Coronary artery (tissue), 2 donors: Measurements from ENCODE around the gene DPH2.

ENCODE experiments used
- DNase-seq: peaks from one replicate; pipeline ENCODE4 v3.0.0-alpha.2; 2017; ENCODE audit warnings: low spot score
- H3K27ac ChIP-seq, 2 donors: fragments of 200-600 bp; sonication (generic); one replicate each; pipeline ENCODE4 v1.5.1; 2016 to 2019
- H3K4me3 ChIP-seq: fragments of 200-600 bp; sonication (generic); 2 replicates; pipeline ENCODE4 v1.5.1; 2016; ENCODE audit warnings: mild to moderate bottlenecking, moderate library complexity
- TF ChIP-seq, protein P1 (sequence below): fragments of 200-600 bp; sonication (generic); IDR thresholded peaks from one replicate; pipeline ENCODE4 v1.5.1; 2019; ENCODE audit warnings: antibody characterized with exemption

Gene DPH2

GRCh38 chr1:43969746-43970466 lies at the start of gene DPH2:
Gene DPH2 (plus strand): TSS chr1:43970010. CDS start chr1:43970176, 166 bp downstream.
- TF ChIP-seq, protein P1, sequence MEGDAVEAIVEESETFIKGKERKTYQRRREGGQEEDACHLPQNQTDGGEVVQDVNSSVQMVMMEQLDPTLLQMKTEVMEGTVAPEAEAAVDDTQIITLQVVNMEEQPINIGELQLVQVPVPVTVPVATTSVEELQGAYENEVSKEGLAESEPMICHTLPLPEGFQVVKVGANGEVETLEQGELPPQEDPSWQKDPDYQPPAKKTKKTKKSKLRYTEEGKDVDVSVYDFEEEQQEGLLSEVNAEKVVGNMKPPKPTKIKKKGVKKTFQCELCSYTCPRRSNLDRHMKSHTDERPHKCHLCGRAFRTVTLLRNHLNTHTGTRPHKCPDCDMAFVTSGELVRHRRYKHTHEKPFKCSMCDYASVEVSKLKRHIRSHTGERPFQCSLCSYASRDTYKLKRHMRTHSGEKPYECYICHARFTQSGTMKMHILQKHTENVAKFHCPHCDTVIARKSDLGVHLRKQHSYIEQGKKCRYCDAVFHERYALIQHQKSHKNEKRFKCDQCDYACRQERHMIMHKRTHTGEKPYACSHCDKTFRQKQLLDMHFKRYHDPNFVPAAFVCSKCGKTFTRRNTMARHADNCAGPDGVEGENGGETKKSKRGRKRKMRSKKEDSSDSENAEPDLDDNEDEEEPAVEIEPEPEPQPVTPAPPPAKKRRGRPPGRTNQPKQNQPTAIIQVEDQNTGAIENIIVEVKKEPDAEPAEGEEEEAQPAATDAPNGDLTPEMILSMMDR = no peak
- DNase-seq = peak; percentile 98
- Histone ChIP-seq H3K27ac (peak within 1 kb of the TSS in 1 of 2 donors; percentile 26), H3K4me3 (peak within 1 kb of the TSS; percentile 87)

GRCh38 chr1:43921022-43921421 lies 48.8 kb upstream of the DPH2 start:
- Histone ChIP-seq H3K4me3 (no peak overlapping the region), H3K27ac (no peak overlapping the region)
- DNase-seq = no peak
- TF ChIP-seq, protein P1 = no peak

GRCh38 chr1:43924516-43924915 lies 45.3 kb upstream of the DPH2 start:
- DNase-seq = no peak
- Histone ChIP-seq H3K27ac (no peak overlapping the region), H3K4me3 (no peak overlapping the region)
- TF ChIP-seq, protein P1 = no peak

GRCh38 chr1:43925846-43926245 lies 44.0 kb upstream of the DPH2 start:
- Histone ChIP-seq H3K27ac (no peak overlapping the region), H3K4me3 (no peak overlapping the region)
- TF ChIP-seq, protein P1 = no peak
- DNase-seq = no peak

- no peak for DNase-seq
- H3K27ac ChIP-seq = no peak overlapping the region
- no peak overlapping the region for H3K4me3 ChIP-seq
- TF ChIP-seq, protein P1 = no peak
Observed at GRCh38 chr1:43930168-43930948, 39.5 kb upstream of the DPH2 start.

DNA sequence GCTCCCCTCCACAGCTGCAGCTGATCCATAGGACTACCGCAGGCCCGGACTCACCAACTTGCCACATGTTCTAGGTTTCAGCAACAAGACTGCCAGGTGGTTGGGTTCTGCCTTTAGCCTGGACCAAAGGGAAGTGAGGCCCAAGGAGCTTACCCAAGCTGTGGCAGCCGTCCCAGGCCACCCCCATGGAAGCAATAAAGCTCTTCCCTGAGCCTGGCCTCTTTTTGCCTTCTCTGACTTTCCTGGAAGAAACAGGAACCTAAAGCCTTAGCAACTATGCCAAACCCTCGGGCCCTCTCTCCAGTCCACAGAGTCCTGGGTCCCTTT lies 38.9 kb upstream of the DPH2 start:
- DNase-seq = no peak
- H3K4me3 ChIP-seq = no peak overlapping the region
- TF ChIP-seq, protein P1 = no peak
- no peak overlapping the region for H3K27ac ChIP-seq
